ENCODE measurements around the gene ZFYVE28. TPM values are rescaled to one million over a fixed set of nuclear protein-coding genes. Genes with fewer than 3 reads are reported as not detected.

ZFYVE28 gene
- total RNA-seq, 1 experiment from 2014 or later = 1.9 TPM

GRCh38 chr4:2353222-2354107 lies 65.0 kb downstream of the ZFYVE28 start:
- DNase-seq (ENCODE audit: low spot score) = no peak

GRCh38 chr4:2352729-2353221 lies 65.7 kb downstream of the ZFYVE28 start:
- no peak for DNase-seq (ENCODE audit: low spot score)

DNA sequence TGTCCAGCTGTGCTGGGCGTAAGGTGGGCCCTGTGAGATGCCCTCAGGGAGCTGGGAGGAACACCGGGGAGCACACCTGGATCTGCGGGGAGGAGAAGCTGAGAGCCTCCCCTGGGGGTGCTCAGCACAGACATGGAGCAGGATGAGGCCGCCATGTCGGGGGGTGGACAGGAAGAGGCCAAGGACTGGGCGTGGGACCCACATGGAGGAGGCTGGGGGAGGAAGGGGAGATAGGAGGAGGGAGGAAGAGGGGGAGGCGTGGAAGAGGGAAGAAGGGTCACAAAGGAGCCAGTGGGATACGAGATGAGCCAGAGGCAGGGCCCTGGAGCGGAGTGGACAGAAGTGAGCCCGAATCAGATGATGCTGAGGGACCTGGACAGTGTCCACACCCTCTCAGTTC lies 66.3 kb downstream of the ZFYVE28 start:
- DNase-seq (ENCODE audit: low spot score) = no peak

GRCh38 chr4:2350982-2351381 lies 67.5 kb downstream of the ZFYVE28 start:
- DNase-seq (ENCODE audit: low spot score) = no peak

DNA sequence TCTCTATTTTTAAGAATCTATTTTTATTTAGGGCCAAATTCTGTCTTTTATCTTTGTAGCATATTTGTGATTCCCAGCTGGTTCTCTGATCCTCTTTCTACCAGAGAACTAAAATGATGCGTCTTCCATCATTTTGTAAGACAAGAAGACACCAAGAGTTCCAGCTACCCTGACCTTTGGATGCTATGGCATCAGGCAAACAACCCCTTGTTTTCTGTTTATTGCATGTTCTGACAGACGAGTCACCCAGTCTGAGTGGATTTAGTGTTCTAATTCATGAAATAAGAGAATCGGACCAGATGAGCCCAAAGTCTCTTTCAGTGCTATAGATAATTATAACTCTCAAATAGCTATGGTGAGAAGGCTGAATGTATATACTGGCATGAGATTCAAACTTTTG lies 69.7 kb downstream of the ZFYVE28 start:
- DNase-seq (ENCODE audit: low spot score) = no peak

GRCh38 chr4:2347190-2347589 lies 71.3 kb downstream of the ZFYVE28 start:
- peak; percentile 41 for DNase-seq (ENCODE audit: low spot score)

DNA sequence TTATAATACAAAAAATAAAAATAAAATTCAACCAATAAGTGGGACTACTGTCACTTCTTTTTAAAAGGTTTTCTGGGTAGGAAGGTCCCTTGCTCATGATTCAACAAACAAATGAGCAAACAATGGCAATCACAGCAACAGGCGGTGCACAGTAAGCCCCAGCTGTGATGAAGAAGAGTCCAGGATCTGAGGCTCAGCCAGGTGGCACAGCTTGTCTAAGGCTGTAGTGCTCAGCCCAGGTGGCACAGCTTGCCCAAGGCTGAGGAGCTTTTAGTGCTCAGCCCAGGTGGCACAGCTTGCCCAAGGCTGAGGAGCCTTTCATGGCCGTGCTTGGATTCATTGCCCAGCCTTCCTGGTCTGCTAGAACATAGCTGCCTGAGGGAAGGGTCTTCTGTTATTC lies 75.0 kb downstream of the ZFYVE28 start:
- DNase-seq (ENCODE audit: low spot score) = no peak

- no peak for DNase-seq (ENCODE audit: low spot score)
Measured at GRCh38 chr4:2341911-2342652, 76.4 kb downstream of the ZFYVE28 start.

- no peak for DNase-seq (ENCODE audit: low spot score)
Measured at GRCh38 chr4:2341261-2341841, 77.1 kb downstream of the ZFYVE28 start.

GRCh38 chr4:2340272-2341061 lies 78.0 kb downstream of the ZFYVE28 start:
- no peak for DNase-seq (ENCODE audit: low spot score)

GRCh38 chr4:2339458-2340271 lies 78.8 kb downstream of the ZFYVE28 start:
- peak; percentile 3 for DNase-seq (ENCODE audit: low spot score)

- DNase-seq (ENCODE audit: low spot score) = peak; percentile 3
Measured at GRCh38 chr4:2338754-2339457, 79.5 kb downstream of the ZFYVE28 start.

- DNase-seq (ENCODE audit: low spot score) = peak; percentile 3
Measured at GRCh38 chr4:2337896-2338295, 80.5 kb downstream of the ZFYVE28 start.

DNA sequence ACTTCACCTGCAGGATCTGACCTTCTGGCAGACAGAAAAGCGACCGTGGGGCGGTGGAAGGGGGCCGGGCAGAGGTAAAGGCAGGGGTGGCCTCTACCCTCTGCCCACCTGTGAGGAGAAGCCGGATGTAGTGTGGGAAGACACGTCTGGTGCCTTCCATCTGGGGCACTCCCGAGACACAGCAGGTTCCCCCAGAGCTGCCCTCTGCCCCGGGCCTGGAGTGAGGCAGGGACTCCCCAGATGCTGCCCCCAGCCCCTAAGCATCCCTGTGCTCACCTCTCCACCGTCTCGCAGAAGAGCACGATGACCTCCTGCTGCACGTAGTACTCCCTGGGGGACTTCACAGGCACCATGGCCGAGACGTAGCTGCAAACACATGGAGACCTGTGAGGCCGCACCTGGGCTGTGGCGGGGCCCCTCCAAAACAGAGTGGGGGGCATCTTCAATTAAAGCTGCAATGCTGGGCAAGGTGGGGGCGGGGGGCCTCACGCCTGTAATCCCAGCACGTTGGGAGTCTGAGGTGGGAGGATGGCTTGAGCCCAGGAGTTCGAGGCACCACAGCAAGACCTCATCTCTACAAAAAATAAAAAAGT lies 81.2 kb downstream of the ZFYVE28 start:
- peak; percentile 2 for DNase-seq (ENCODE audit: low spot score)

DNA sequence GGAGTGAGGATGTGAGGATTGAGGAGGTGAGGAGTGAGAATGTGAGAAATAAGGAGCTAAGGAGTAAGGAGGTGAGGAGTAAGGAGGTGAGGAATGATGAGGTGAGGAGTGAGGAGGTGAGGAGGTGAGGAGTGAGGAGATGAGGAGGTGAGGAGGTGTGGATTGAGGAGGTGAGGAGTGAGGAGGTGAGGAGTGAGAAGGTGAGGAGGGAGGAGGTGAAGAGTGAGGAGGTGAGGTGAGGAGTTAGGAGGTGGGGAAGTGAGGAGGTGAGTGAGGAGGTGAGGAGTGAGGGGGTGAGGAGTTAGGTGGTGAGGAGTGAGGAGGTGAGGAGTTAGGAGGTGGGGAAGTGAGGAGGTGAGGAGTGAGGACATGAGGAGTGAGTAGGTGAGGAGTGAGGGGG lies 81.8 kb downstream of the ZFYVE28 start:
- peak; percentile 17 for DNase-seq (ENCODE audit: low spot score)

GRCh38 chr4:2335729-2336101 lies 82.7 kb downstream of the ZFYVE28 start:
- peak; percentile 9 for DNase-seq (ENCODE audit: low spot score)

DNA sequence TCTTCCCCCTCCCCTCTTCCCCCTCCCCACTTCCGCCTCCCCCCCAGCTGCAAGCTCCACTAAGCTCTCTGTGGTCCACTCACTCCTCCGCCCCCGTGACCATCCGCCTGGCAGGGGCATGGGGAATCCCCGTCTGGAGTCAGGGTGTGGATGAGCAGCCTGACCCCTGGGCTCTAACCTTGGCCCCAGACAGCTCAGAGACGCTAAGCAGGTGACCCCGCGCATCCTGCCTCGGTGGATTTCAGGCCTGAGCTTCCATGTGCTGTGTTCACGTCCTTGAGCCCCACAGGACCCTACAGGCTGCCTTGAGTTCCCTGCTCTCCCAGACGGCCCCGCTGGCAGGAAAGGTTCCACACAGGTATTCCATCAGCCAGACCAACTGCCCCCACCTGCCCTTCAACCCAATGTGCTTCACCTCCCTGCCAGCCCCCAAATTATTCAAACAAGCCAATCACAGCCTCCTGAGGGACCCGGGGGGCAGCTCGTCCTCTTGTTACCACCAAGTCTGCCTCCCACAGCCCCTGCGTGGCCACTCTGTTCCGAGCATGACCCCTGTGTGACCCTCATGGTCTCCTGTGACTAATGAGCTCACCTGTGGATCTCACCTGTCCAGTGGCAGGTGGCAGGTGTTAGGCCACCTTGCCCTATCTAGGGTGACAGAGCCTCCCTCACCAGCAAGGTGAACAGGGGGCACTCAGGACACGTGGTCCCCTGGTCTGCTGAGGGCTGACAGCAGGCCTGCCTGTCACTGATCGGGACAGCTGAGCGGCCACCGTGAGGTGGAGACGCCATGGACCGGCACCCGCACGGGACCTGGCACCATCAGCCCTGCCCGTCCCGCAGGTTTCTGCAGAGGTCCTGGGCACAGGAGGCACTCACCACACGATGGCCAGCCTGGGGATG lies 83.4 kb downstream of the ZFYVE28 start:
- peak; percentile 3 for DNase-seq (ENCODE audit: low spot score)

GRCh38 chr4:2333916-2334644 lies 84.4 kb downstream of the ZFYVE28 start:
- peak; percentile 2 for DNase-seq (ENCODE audit: low spot score)

Measured in H4 (cell line).